Breast epithelium (tissue), 3 donors: ENCODE results near the gene TSPAN17.

Source experiments
- CTCF ChIP-seq, 3 donors: fragments of 450-650 bp; IDR thresholded peaks; one replicate each; pipeline ENCODE4 v1.5.1; 2016 to 2017; ENCODE audit warnings: antibody characterized with exemption in 3 of 3, mild to moderate bottlenecking in 3 of 3, moderate library complexity in 3 of 3
- POLR2A ChIP-seq: fragments of 450-650 bp; IDR thresholded peaks from one replicate; pipeline ENCODE4 v1.6.1; 2016; ENCODE audit warnings: antibody characterized with exemption, mild to moderate bottlenecking, moderate library complexity
- POLR2AphosphoS5 ChIP-seq, 3 donors: sonication (generic); formaldehyde crosslinking; IDR thresholded peaks; one replicate each; pipeline ENCODE4 v1.6.1; 2017; ENCODE audit warnings: antibody characterized with exemption in 3 of 3

GRCh38 chr5:176685010-176685409, 37.7 kb downstream of the TSPAN17 start:
- no peak for TF ChIP-seq CTCF (IDR thresholded peaks at IDR 0.05)
- no peak for TF ChIP-seq POLR2A
- TF ChIP-seq POLR2AphosphoS5 (IDR thresholded peaks at IDR 0.05) = no peak
